Epithelial cell of prostate (primary cell): ENCODE data around the gene SPAG17.

Experiments used
- DNase-seq: peaks from one replicate; pipeline ENCODE4 v3.0.0-alpha.2; 2011; ENCODE audit warnings: low read depth, low spot score
- H3K27ac ChIP-seq: fragments of 450-650 bp; 2 replicates; pipeline ENCODE4 v1.5.1; 2017; ENCODE audit warnings: mild to moderate bottlenecking

SPAG17 gene

GRCh38 chr1:118185084-118185832 lies at the start of gene SPAG17:
TSS of gene SPAG17 (minus strand) at chr1:118185228. CDS start at chr1:118185157, 71 bp downstream.
- H3K27ac ChIP-seq: peak within 1 kb of the TSS; percentile 60

GRCh38 chr1:118225471-118225870 lies 40.4 kb upstream of the SPAG17 start:
- no peak for DNase-seq
- H3K27ac ChIP-seq: no peak overlapping the region

More at GRCh38 chr1:118185084-118185832, at the start of gene SPAG17:
- DNase-seq: no peak

GRCh38 chr1:118223426-118223825 lies 38.4 kb upstream of the SPAG17 start:
- DNase-seq: no peak

DNA sequence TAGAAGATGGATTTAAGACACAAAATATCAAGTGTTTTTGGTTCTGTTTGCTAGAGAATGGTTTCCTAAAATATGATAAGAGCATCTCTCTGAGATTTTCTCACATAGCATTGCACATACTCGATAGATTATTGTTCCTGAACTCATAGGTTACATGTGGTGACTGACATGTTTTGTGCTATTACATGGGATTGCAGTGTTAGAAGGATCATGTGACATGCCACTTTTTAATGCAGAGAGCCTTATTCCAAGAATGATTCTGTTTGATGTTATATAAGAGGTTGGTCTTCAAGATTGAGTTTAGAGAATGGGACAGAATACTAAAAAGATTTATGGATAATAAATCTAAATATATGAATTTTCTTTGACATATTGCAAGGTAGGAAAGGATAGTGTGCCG lies 34.4 kb upstream of the SPAG17 start:
- no peak for DNase-seq
- H3K27ac ChIP-seq: no peak overlapping the region

More at GRCh38 chr1:118223426-118223825, 38.4 kb upstream of the SPAG17 start:
- no peak overlapping the region for H3K27ac ChIP-seq

- no peak for DNase-seq
- no peak overlapping the region for H3K27ac ChIP-seq
These were observed 32.3 kb upstream of the SPAG17 start for GRCh38 chr1:118217141-118217838.

GRCh38 chr1:118214866-118215265 lies 29.8 kb upstream of the SPAG17 start:
- H3K27ac ChIP-seq: no peak overlapping the region
- no peak for DNase-seq

GRCh38 chr1:118210723-118211110 lies 25.7 kb upstream of the SPAG17 start:
- DNase-seq: no peak
- H3K27ac ChIP-seq: peak overlapping the region; percentile 88

GRCh38 chr1:118210051-118210722 lies 25.2 kb upstream of the SPAG17 start:
- no peak for DNase-seq
- peak overlapping the region; percentile 88 for H3K27ac ChIP-seq

DNA sequence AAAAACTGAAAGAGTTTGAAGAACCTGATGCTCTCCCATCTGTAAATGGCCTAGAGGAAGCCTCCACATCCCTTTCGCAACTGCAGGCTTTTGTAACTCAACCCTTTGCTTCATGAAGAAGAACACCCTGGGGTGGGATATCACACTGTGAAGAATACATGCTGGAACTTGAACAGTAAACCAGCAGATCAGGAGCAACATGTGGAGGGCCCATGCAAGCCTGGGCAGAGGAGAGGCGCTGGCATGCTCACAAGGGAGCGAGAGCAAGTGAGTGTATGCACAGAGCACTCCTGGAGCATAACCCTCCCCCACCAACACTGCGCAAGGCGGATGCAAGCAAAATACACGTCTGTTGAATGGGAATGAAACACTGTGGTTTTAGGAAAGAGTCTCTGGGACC lies 24.6 kb upstream of the SPAG17 start:
- peak; percentile 98 for DNase-seq
- H3K27ac ChIP-seq: peak overlapping the region; percentile 88

DNA sequence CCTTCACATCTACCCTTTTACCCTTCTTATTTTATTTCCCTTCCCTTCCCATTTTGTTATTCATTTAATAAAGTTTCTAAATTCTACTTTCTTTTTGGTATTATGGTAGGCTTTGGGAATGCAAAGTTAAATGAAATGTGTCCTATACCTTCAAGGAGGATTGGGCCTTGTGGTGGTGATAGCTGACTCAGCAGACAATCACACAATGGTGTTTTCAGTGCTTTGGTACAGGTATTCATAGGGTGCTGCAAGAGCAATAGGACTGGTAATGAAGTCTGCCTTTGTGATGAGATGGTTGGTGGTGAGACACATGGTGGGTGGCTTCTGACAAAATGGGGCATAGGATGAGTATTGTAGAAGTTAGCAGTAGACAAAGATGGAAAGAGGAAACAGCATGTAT lies 21.9 kb upstream of the SPAG17 start:
- H3K27ac ChIP-seq: no peak overlapping the region
- no peak for DNase-seq

DNA sequence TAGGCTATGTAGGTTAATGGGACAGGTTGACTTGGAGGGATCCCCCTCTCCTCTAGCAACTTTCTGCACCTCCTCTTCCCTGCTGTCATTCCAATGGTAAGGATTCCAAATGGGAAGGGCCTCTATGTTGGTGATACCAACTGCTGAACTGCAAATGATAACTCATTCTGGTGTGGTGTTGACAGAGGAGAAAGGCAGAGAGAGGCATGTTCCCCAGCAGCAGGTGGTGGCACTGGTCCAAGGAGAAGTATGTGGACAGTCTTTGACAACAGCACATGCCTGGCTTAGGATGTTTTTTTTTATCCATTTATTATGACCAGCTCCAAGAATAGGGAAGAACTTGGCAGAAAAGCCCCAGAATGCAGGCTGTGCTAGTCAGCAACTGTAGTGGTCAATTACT lies 19.6 kb upstream of the SPAG17 start:
- DNase-seq: no peak
- peak overlapping the region; percentile 35 for H3K27ac ChIP-seq

DNA sequence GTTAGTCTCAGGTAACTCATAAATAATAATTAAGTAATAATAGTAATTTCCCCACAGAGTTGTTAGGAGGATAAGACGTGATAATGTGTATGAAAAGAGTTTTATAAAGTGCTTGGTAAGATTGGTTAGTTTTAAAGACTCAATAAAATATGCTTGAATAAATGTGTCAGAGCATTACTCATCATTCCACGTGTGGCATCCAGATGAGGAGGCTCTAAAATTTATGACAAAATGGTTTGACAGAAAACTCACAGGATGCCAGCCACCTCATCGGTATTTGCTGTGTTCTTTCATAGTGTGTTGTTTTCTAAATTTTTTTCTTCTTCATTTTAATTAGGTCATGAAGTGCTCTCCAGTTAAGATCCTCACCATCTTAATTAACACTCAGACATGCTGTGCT lies 19.1 kb upstream of the SPAG17 start:
- H3K27ac ChIP-seq: peak overlapping the region; percentile 35
- DNase-seq: no peak

GRCh38 chr1:118202076-118202608 lies 17.1 kb upstream of the SPAG17 start:
- no peak for DNase-seq
- H3K27ac ChIP-seq: no peak overlapping the region

- DNase-seq: no peak
- H3K27ac ChIP-seq: no peak overlapping the region
These were observed 16.5 kb upstream of the SPAG17 start for GRCh38 chr1:118201524-118201923.

DNA sequence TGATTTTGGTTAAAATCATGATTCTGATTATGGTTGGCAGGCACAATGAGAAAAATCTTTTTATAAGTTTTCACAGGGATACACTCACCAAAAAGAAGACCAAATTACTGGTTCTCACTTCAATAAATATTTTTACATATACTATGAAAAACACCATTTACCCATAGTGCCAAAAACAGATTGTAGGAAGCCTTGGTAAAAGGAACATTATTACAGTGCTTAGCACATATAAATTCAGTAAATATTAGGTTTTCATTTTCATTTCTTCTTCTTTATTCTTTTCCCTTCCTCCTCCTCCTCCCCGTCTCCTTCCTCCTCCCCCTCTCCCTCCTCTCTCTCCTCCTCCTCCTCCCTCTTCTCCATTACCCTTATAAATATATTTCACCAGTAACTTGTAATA lies 15.8 kb upstream of the SPAG17 start:
- DNase-seq: no peak
- no peak overlapping the region for H3K27ac ChIP-seq

DNA sequence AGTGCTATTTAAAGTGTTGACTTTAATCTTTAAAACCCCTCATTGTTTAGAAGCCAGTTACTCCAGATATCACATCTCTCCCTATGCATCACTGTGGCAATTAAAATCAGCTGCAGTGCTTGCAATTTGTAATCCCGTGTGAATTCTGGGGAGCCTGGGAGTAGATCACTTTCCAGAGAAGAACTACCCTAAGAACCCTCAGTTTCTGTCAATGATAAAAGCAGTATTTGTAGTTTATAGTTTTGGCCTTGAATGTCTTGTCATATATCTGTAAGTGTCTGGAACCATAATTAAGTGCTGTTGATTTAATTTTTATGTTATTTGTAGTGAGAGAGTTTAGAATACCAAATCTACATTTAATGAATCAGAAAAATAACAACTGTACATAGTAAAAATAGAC lies 5.5 kb upstream of the SPAG17 start:
- DNase-seq: no peak
- H3K27ac ChIP-seq: no peak overlapping the region

- DNase-seq: no peak
- no peak overlapping the region for H3K27ac ChIP-seq
These were observed 4.5 kb upstream of the SPAG17 start for GRCh38 chr1:118189564-118189963.

GRCh38 chr1:118188411-118188810 lies 3.4 kb upstream of the SPAG17 start:
- no peak for DNase-seq
- no peak overlapping the region for H3K27ac ChIP-seq

GRCh38 chr1:118186026-118186425 lies 998 bp upstream of the SPAG17 start:
- DNase-seq: no peak
- H3K27ac ChIP-seq: no peak overlapping the region

DNA sequence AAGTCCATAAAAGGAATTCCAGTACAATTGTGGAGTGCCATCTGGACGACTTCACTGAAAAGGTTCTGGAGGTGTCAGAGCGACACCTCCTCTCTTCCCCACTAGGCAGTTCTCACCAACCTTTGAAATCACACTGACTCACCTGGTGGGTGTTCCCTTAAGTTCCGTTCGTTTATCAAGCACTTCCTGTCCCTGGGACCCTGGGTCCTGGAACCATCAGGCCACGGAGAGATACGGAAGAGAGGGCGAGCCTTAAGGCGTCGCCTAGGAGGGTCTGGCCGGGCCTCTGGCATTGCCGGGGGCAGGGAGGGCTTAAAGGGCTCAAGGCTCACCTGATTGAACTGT lies 317 bp downstream of the SPAG17 start:
- peak overlapping the region; percentile 60 for H3K27ac ChIP-seq
- no peak for DNase-seq

DNA sequence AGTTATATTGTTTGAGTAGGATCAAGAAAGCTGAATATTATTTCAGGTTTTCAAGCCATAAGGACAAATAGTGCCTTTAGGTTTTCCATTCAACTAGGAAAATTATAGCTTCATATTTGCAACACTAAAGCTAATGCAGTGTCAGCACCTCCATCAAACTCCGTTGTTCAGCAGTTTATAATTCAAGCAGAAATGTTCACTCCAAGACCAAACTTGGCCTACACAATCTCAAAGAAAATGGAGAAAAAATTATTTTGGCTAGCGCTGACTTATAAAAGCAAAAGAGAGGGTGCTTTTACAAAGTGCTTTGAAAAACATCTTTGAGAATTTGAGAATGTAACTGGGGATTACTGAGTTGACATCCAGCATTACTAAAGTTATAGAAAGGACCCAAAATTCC lies 1.4 kb downstream of the SPAG17 start:
- no peak overlapping the region for H3K27ac ChIP-seq
- no peak for DNase-seq
